ENCODE measurements around the gene ANKRD62. TPM values are rescaled to one million over a fixed set of nuclear protein-coding genes. Genes with fewer than 3 reads are reported as not detected.
"Not testable (repeated sequence)": the region's sequence is repeated elsewhere in the genome, so short reads cannot be mapped to it uniquely, and the experiment has no call there.

ANKRD62 gene
- total and polyA plus RNA-seq, 11 donors = not detected

DNA sequence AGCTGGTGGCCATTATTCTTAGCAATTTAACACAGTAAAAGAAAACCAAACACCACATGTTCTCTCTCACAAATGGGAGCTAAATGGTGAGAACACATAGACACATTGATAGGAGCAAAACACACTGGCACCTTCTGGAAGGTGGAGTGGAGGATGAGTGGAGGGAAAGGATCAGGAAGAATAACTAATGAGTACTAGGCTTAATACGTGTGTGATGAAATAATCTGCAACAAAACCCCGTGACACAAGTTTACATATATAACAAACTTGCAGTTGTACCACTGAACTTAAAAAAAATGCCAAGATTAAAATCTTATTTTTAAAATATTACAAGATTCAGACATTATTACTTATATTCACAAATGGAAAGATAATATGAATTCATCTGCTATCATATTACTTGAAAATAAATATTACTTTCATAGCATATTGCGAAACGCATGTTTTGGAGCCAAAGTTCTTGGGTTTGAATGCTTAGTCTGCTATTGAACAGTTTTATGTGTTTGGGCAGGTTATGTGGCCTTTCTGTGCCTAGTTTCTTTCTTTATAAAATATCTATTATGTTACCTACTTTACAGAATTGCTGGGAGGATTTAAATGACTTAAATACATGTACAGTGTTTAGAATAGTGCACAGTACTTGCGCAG is 20.5 kb downstream of the ANKRD62 start:
- TF ChIP-seq, protein P1, sequence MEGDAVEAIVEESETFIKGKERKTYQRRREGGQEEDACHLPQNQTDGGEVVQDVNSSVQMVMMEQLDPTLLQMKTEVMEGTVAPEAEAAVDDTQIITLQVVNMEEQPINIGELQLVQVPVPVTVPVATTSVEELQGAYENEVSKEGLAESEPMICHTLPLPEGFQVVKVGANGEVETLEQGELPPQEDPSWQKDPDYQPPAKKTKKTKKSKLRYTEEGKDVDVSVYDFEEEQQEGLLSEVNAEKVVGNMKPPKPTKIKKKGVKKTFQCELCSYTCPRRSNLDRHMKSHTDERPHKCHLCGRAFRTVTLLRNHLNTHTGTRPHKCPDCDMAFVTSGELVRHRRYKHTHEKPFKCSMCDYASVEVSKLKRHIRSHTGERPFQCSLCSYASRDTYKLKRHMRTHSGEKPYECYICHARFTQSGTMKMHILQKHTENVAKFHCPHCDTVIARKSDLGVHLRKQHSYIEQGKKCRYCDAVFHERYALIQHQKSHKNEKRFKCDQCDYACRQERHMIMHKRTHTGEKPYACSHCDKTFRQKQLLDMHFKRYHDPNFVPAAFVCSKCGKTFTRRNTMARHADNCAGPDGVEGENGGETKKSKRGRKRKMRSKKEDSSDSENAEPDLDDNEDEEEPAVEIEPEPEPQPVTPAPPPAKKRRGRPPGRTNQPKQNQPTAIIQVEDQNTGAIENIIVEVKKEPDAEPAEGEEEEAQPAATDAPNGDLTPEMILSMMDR (IDR thresholded peaks at IDR 0.05) = no peak
- no peak for TF ChIP-seq POLR2A (IDR thresholded peaks at IDR 0.05)
- intact Hi-C loops (cut with DNase I) = no loop called here
- H3K27me3 ChIP-seq = no peaks in the 10 kb centered on the region
- no peak for ATAC-seq
- DNase-seq = no peak
- H3K4me1 ChIP-seq = no peaks in the 10 kb centered on the region
- H3K27ac ChIP-seq = no peak overlapping the region
- no peaks in the 10 kb centered on the region for H3K36me3 ChIP-seq
- peaks cover 0 to 2% (median 0%) of the 10 kb centered on the region in 12 donors for H3K9me3 ChIP-seq
- WGBS, 4 donors = 88 to 91% (median 90%) methylated on average over 5 of the region's 5 CpGs
- H3K4me3 ChIP-seq = no peak overlapping the region

DNA sequence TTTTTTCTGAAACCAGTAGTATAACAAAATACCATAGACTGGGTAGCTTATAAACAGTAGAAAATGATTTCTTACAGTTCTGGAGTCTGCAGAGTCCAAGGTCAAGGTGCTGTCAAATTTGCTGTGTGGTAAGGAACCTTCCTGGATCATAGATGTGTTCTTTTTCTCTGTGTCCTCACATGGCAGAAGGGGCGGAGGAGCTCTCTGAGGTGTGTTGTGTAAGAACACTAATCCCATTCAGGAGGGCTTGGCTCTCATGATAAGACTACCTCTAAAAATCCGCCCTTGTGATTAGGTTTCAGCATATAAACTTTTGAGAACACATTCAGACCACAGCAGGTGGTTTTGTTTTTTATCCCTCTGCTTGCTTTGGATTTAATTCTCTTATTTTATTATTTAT is 25.7 kb downstream of the ANKRD62 start:
- Histone ChIP-seq H3K27ac (no peak overlapping the region), H3K36me3 (no peaks in the 10 kb centered on the region), H3K4me1 (no peaks in the 10 kb centered on the region), H3K4me3 (no peak overlapping the region), H3K27me3 (peaks cover 0 to 9% (median 0%) of the 10 kb centered on the region in 9 donors), H3K9me3 (no peaks in the 10 kb centered on the region)
- DNase-seq (no peak), ATAC-seq (no peak)
- TF ChIP-seq POLR2A (IDR thresholded peaks at IDR 0.05) = no peak
- TF ChIP-seq, protein P1 (IDR thresholded peaks at IDR 0.05) = no peak
- WGBS, 4 donors = 90 to 95% (median 92%) methylated on average over 2 of the region's 2 CpGs
- intact Hi-C loops (cut with DNase I) = no loop called here

DNA sequence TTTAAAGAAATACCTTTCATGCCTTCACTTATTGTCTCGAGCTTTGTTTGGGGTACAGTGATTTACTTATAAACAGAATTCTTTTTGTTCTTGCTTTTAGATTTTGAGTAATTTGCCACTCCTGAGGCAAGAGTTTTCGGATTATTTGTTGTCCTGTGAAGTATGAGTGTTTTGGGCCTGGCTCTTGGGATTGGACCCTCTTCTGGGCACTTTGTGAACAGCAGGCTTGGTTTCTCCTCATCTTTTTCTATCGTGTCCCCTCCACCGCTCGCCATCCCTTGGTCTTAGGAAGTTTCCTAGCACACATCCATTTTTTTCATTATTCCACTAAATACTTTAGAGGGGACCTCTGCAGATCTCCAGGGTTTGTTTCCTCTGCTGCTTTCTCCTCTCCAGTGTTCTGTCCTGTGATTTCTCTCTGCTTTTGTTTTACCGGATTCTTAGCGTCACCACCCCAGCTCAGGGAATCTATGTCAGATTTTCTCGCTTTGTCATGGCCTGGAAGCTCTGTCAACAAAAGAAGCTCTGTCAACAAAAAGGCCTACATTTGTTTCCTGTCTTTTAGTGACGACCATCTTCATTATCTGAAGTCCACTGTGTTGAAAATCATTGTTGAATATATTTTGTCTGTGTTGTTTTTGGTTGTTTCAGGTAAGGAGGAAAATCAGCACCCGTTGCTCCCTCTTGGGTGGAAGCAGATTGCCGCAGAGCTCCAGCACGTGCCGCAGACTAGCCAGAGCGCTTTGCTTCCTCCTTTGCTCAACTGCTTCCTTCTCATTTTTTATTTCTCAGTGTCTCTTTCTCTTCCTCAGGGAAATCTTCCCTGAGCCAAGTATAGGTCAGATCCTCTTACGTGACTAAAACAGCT is 27.8 kb downstream of the ANKRD62 start:
- H3K4me1 ChIP-seq = no peaks in the 10 kb centered on the region
- ATAC-seq = no peak
- peaks cover 0 to 17% (median 0%) of the 10 kb centered on the region in 9 donors for H3K27me3 ChIP-seq
- H3K4me3 ChIP-seq = no peak overlapping the region
- no peaks in the 10 kb centered on the region for H3K9me3 ChIP-seq
- WGBS, 4 donors = 62 to 69% (median 64%) methylated on average over 15 of the region's 15 CpGs
- no peaks in the 10 kb centered on the region for H3K36me3 ChIP-seq
- intact Hi-C loops (cut with DNase I) = no loop called here
- no peak for TF ChIP-seq POLR2A (IDR thresholded peaks at IDR 0.05)
- TF ChIP-seq, protein P1 (IDR thresholded peaks at IDR 0.05) = peak in 3 of 12 donors; percentile 8 to 16 (median 16)
- DNase-seq = no peak
- H3K27ac ChIP-seq = no peak overlapping the region

DNA sequence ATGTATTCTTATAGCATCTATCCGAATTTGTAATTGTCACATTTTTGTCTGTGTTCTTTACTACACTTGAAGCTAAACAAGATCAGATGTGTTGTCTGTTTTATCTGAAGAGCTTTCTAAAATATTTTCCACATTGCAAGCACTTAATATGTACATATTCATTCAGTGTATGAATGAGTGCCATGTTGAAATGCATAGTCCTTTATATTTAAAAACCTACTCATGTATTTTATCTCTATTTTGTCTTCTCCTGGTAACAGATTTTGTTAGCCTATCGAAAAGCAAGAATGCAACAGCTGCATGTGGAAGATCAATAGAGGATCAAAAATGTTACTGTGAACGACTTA is 28.4 kb downstream of the ANKRD62 start:
- H3K36me3 ChIP-seq; H3K9me3 ChIP-seq; ATAC-seq; DNase-seq; intact Hi-C loops (cut with DNase I); H3K27ac ChIP-seq; H3K4me3 ChIP-seq; H3K4me1 ChIP-seq: not testable (repeated sequence)
- H3K27me3 ChIP-seq = peaks cover 0 to 17% (median 0%) of the 10 kb centered on the region in 9 donors
- 81 to 87% (median 84%) methylated on average over 3 of the region's 3 CpGs for WGBS, 4 donors

DNA sequence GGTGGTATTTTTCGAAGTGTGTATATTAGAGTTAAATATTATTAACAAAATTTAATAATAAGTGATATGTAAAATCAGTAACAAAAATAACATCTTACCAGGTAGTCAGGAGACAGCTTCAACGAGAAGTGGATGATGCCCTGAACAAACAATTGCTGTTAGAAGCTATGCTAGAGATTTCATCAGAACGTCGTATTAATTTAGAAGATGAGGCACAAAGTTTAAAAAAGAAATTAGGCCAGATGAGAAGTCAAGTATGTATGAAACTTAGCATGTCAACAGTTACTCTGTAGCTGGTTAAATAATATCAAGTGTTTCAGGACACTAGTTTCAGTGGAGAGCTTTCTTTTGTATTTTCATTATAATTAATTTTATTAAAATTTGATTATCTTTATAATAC is 34.0 kb downstream of the ANKRD62 start:
- intact Hi-C loops (cut with DNase I); H3K4me3 ChIP-seq; DNase-seq; ATAC-seq; H3K27ac ChIP-seq; H3K36me3 ChIP-seq; H3K9me3 ChIP-seq; H3K4me1 ChIP-seq: not testable (repeated sequence)
- WGBS, 4 donors = 77 to 81% (median 78%) methylated on average over 4 of the region's 4 CpGs
- peaks cover 0 to 14% (median 0%) of the 10 kb centered on the region in 9 donors for H3K27me3 ChIP-seq

DNA sequence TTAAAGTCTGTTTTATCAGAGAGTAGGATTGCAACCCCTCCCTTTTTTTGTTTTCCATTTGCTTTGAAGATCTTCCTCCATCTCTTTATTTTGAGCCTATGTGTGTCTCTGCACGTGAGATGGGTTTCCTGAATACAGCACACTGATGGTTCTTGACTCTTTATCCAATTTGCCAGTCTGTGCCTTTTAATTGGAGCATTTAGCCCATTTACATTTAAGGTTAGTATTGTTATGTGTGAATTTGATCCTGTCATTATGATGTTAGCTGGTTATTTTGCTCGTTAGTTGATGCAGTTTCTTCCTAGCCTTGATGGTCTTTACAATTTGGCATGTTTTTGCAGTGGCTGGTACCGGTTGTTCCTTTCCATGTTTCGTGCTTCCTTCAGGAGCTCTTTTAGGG is 45.2 kb downstream of the ANKRD62 start:
- intact Hi-C loops (cut with DNase I); H3K27me3 ChIP-seq; H3K27ac ChIP-seq; H3K36me3 ChIP-seq; H3K9me3 ChIP-seq; H3K4me3 ChIP-seq; DNase-seq; H3K4me1 ChIP-seq; ATAC-seq: not testable (repeated sequence)
- WGBS, 4 donors = 77 to 83% (median 78%) methylated on average over 3 to 4 of the region's 4 CpGs

DNA sequence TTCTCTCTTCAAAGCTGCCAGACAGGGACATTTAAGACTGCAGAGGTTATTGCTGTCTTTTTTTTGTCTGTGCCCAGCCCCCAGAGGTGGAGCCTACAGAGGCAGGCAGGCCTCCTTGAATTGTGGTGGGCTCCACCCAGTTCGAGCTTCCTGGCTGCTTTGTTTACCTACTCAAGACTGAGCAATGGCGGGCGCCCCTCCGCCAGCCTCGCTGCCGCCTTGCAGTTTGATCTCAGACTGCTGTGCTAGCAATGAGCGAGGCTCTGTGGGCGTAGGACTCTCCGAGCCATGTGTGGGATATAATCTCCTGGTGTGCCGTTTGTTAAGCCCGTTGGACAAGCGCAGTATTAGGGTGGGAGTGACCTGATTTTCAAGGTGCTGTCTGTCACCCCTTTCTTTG is 47.2 kb downstream of the ANKRD62 start:
- ATAC-seq; H3K36me3 ChIP-seq; H3K4me1 ChIP-seq; H3K27ac ChIP-seq; H3K9me3 ChIP-seq; DNase-seq; H3K27me3 ChIP-seq; H3K4me3 ChIP-seq; intact Hi-C loops (cut with DNase I): not testable (repeated sequence)
- WGBS, 4 donors = 80 to 96% (median 93%) methylated on average over 9 to 11 of the region's 12 CpGs

DNA sequence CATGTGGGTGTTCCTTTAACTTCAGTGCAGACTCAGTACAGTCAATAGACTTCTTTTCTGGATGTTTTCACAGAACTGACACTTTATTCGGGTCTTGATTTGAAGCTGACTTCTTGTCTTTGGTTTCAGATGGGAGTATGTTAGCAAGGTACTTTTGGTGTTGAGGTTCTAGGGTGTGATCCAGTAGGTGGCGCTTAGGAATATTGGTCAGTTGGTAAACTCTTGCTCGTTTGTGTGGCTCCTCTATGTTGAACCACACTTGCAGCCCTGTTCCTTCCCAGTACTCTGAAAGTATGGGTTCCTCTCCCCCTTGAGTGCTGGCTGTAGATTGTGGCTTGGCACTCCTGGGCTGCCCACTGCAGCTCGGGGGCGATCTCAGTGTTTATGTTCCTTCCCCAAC is 48.1 kb downstream of the ANKRD62 start:
- ATAC-seq; intact Hi-C loops (cut with DNase I); DNase-seq; H3K4me1 ChIP-seq; H3K27ac ChIP-seq; H3K36me3 ChIP-seq; H3K27me3 ChIP-seq; H3K9me3 ChIP-seq; H3K4me3 ChIP-seq: not testable (repeated sequence)
- no CpG with 5 or more reads among the region's 5 CpGs for WGBS, 4 donors

Data from heart left ventricle (tissue), 16 donors.